Colonic mucosa (tissue), 4 donors: ENCODE results near the gene NEK10. TPM values are rescaled to one million over a fixed set of nuclear protein-coding genes. Genes with fewer than 3 reads are reported as not detected.

Experiments
- DNase-seq: peaks from one replicate; pipeline ENCODE4 v3.0.0-alpha.2; 2020
- H3K27ac ChIP-seq: fragments of 200-600 bp; one replicate; pipeline ENCODE4 v1.8.0; 2021
- H3K27me3 ChIP-seq: fragments of 200-600 bp; one replicate; pipeline ENCODE4 v1.8.0; 2021
- H3K36me3 ChIP-seq: fragments of 200-600 bp; one replicate; pipeline ENCODE4 v1.8.0; 2021
- H3K4me1 ChIP-seq: fragments of 200-600 bp; one replicate; pipeline ENCODE4 v1.8.0; 2021; ENCODE audit warnings: mild to moderate bottlenecking
- H3K4me3 ChIP-seq: fragments of 200-600 bp; one replicate; pipeline ENCODE4 v1.8.0; 2021
- H3K9ac ChIP-seq, 2 donors: one replicate each; pipeline ENCODE4 v1.7.0; 2013; ENCODE audit warnings: control low read depth in 2 of 2, low read depth in 2 of 2, low read length in 2 of 2
- H3K9me3 ChIP-seq: fragments of 200-600 bp; one replicate; pipeline ENCODE4 v1.8.0; 2021
- intact Hi-C: fragments of 100-400 bp; cut with DNase I; formaldehyde crosslinking; loops from one replicate; pipeline ENCODE4 v1.14.1; 2022
- total RNA-seq, 2 donors: library from RNA; stranded (reverse); fragmentation: NEBNext Ultra II Directional in 1 of 2; extraction: Animal tissue kit (Norgen Biotek cat#: 25700) in 1 of 2; gene quantifications; one replicate each; pipeline ENCODE4 v1.2.1, GENCODE V29; 2021
- TF ChIP-seq, protein P1 (sequence below): fragments of 200-600 bp; IDR thresholded peaks from one replicate; pipeline ENCODE4 v1.8.0; 2022; ENCODE audit warnings: antibody characterized with exemption, mild to moderate bottlenecking
- donor health status: healthy.
- donor health status: DM: no; HTN: no; CAD: no.
- donor health status: DM: no; HTN: no; CAD: no.

NEK10 gene
- total RNA-seq, 2 donors from 2014 or later: 0.67 to 0.88 TPM

DNA sequence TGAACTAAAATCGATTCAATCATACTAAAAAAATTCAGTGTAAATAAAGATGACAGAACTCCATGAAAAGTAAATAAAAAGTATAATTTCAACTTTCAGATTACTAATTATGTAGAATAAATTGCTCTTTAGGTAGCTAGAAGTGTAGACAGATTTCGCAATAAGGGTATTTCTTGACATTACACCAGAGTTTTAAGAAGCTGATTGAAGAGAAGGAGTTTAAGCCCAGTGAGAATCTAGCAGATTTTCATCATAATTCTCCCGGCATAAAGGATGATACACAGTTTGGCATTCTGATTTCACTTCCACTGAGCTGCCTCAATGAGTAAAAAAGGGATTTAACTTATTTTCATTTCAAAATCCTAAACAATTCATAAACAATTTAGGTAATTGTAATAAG lies 259.2 kb downstream of the NEK10 start:
- TF ChIP-seq, protein P1, sequence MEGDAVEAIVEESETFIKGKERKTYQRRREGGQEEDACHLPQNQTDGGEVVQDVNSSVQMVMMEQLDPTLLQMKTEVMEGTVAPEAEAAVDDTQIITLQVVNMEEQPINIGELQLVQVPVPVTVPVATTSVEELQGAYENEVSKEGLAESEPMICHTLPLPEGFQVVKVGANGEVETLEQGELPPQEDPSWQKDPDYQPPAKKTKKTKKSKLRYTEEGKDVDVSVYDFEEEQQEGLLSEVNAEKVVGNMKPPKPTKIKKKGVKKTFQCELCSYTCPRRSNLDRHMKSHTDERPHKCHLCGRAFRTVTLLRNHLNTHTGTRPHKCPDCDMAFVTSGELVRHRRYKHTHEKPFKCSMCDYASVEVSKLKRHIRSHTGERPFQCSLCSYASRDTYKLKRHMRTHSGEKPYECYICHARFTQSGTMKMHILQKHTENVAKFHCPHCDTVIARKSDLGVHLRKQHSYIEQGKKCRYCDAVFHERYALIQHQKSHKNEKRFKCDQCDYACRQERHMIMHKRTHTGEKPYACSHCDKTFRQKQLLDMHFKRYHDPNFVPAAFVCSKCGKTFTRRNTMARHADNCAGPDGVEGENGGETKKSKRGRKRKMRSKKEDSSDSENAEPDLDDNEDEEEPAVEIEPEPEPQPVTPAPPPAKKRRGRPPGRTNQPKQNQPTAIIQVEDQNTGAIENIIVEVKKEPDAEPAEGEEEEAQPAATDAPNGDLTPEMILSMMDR: no peak

GRCh38 chr3:27108322-27108721 lies 260.9 kb downstream of the NEK10 start:
- TF ChIP-seq, protein P1: no peak
- Histone ChIP-seq H3K4me3 (no peak overlapping the region), H3K9ac (no peak overlapping the region)

More for the DNA sequence above, 259.2 kb downstream of the NEK10 start:
- H3K9ac ChIP-seq: no peak overlapping the region
- intact Hi-C loops: no loop called here
- H3K27me3 ChIP-seq: no peaks in the 10 kb centered on the region
- no peaks in the 10 kb centered on the region for H3K9me3 ChIP-seq
- no peak for DNase-seq
- H3K36me3 ChIP-seq: no peaks in the 10 kb centered on the region
- no peaks in the 10 kb centered on the region for H3K4me1 ChIP-seq
- H3K27ac ChIP-seq: no peak overlapping the region
- H3K4me3 ChIP-seq: no peak overlapping the region

DNA sequence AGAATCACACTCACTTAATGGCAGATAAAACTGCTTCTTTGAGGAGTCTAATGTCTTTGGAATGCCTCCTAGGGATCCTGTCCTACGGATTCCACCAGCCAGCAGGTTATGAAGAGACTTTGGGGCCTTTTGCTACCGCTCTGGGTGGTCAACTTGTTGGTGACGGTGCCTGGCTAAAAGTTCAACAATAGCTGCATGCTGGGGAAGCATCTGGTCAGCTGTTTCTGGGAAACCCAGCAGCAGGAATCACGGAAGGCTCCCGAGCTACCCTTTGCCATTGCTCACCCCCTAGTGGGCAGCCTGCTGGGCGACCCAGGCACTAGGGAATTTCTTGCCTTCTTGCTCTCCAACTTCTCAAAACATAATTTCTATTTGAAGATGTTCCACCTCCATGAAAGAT lies 263.3 kb downstream of the NEK10 start:
- TF ChIP-seq, protein P1: no peak
- H3K36me3 ChIP-seq: no peaks in the 10 kb centered on the region
- no peaks in the 10 kb centered on the region for H3K27me3 ChIP-seq
- no peak for DNase-seq
- no peak overlapping the region for H3K4me3 ChIP-seq
- H3K9ac ChIP-seq: no peak overlapping the region
- intact Hi-C loops: no loop called here
- no peaks in the 10 kb centered on the region for H3K9me3 ChIP-seq
- no peaks in the 10 kb centered on the region for H3K4me1 ChIP-seq
- no peak overlapping the region for H3K27ac ChIP-seq

More at GRCh38 chr3:27108322-27108721, 260.9 kb downstream of the NEK10 start:
- H3K9me3 ChIP-seq: no peaks in the 10 kb centered on the region
- no peak overlapping the region for H3K27ac ChIP-seq
- intact Hi-C loops: no loop called here
- no peaks in the 10 kb centered on the region for H3K4me1 ChIP-seq
- no peaks in the 10 kb centered on the region for H3K36me3 ChIP-seq
- DNase-seq: no peak
- H3K27me3 ChIP-seq: no peaks in the 10 kb centered on the region

DNA sequence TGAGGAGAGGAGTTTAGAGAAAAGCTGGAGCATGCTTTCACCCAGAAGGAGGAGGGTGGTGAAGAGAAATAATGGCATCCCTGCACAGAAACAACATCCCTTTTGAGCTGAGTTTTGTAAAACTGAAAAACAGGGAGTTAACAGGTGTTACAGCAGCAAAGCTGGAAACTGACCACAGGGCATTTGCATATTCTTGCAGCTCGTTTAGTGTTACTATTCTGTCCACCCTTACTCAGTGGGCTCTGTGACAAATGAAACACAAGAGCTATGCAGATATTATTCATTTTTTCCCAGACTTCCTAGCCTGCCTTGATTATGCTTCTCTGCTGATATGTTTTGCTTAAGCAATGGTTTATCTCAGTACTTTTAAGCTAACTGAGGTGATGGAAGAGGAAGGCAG lies 272.0 kb downstream of the NEK10 start:
- Histone ChIP-seq H3K27ac (no peak overlapping the region), H3K9ac (no peak overlapping the region), H3K36me3 (no peaks in the 10 kb centered on the region), H3K4me3 (no peak overlapping the region), H3K9me3 (no peaks in the 10 kb centered on the region), H3K27me3 (no peaks in the 10 kb centered on the region), H3K4me1 (no peaks in the 10 kb centered on the region)
- DNase-seq: no peak
- TF ChIP-seq, protein P1: no peak
- intact Hi-C loops: no loop called here

GRCh38 chr3:27095553-27096222 lies 273.5 kb downstream of the NEK10 start:
- Histone ChIP-seq H3K4me3 (no peak overlapping the region), H3K27ac (no peak overlapping the region), H3K27me3 (no peaks in the 10 kb centered on the region), H3K4me1 (no peaks in the 10 kb centered on the region), H3K9me3 (no peaks in the 10 kb centered on the region), H3K9ac (no peak overlapping the region), H3K36me3 (no peaks in the 10 kb centered on the region)
- TF ChIP-seq, protein P1: no peak
- DNase-seq: no peak
- intact Hi-C loops: no loop called here
